Stimulated activated CD8-positive, alpha-beta memory T cell treated with anti-CD3 and anti-CD28 coated beads, Interleukin-15, amount 100 ng/mL, for 24 hours (primary cell): ENCODE results near the gene AMY1C.
"Not testable (repeated sequence)": the region's sequence is repeated elsewhere in the genome, so short reads cannot be mapped to it uniquely, and the experiment has no call there.

ENCODE experiments used
- DNase-seq: peaks from one replicate; pipeline ENCODE4 v3.0.0-alpha.2; 2020; ENCODE audit warnings: low read depth

AMY1C gene

DNA sequence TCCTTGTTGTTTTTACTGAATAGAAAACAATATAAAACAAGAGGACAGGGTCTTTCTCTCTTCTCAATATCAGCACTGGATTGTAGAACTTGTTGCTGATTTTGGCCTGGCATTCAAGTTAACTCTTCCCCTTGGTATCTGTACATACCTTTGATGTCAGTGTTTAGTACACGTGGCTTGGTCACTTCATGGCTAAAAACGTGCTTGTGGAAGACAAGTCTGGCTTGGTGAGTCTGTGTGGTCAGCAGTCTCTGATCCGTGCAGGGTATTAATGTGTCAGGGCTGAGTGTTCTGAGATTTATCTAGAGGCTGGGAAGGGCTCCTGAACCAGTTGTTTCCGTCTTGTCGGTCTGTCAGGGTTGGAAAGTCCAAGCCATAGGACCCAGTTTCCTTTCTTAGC lies at the start of gene AMY1C:
TSS of gene AMY1C (plus strand) at position 301 of the 400 bp plus-strand sequence. CDS start 572 bp downstream, outside the sequence.
- DNase-seq: not testable (repeated sequence)

DNA sequence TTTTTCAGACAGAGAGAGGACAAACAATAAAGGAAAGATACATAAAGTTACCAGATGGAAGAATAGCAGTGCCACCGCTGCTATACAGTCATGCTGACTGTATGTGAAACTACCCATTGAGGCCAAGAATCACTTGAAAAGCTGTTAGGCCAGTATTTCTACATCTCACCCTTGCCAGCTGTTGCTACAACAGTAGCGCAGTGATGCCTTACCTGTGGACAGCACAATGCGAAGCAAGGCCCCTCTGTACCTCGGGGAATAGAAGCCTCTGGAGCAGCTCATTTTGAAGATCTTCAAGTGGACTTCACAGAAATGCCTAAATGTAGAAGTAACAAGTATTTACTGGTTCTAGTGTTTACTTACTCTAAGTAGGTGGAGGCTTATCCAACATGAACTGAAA lies 49.0 kb upstream of the AMY1C start:
- not testable (repeated sequence) for DNase-seq

DNA sequence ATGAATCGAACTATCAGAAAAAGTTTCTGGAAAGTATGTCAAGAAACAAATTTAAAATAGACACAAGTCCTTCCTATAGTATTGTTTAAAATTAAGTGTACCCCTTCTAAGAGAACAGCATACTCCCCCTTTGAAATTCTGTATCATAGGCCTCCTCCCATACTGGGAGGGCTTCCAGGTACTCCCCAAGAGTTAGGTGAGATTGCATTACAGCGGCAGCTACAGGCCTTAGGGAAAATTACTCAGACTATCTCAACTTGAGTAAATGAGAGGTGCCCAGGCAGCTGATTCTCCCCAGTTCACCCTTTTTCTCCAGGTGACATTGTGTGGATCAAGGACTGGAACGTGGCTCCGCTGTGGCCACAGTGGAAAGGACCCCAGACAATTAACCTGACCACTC lies 48.4 kb upstream of the AMY1C start:
- not testable (repeated sequence) for DNase-seq

DNA sequence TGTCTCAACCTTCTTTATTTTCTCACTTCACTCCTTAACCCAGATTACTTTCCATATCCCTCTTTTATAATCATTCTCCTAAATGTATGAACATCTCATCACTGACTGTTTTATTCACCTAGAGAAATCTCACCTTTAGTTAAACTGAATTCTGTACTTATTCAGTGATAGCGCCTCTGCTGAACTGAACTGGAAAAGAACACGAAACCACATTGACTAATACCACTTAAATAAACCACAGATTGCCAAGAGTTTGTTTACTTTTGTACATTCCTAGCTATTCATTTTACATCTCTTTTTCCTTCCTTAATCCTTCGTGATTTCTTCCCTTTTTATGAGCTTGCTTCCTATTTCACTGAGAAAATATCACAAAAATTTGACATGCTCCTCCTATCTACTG lies 42.0 kb upstream of the AMY1C start:
- not testable (repeated sequence) for DNase-seq

DNA sequence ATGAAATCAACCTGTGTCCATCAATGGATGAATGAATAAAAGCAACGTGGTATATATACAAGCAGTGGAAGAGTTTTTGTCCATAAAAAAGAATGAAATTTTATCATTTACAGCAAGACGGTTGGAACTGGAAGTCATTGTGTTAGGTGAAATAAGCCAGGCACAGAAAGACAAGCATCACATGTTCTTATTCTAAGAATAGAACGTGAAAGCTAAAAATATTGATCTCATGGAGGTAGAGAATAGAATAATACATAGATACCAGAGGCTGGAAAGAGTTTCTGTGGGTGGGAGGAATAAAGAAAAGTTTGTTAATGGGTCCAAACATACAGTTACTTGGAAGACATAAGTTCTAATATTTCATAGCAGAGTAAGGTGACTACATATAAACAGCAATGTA lies 39.3 kb upstream of the AMY1C start:
- DNase-seq: not testable (repeated sequence)

DNA sequence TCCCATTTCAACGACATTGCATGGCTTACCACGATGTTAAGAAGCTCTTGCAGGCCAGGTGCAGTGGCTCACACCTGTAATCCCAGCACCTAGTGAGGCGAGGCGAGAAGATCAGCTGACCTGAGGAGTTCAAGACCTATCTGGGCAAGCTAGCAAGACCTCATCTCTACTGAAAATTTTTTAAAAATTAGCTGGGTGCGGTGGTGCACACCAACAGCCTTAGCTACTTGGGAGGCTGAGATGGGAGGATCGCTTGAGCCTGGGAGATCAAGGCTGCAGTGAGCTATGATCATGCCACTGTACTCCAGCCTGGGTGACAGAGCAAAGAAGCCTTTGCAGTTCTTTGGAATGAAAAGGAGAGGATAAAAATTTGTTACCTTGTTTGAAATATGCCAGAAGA lies 32.3 kb upstream of the AMY1C start:
- DNase-seq: not testable (repeated sequence)

DNA sequence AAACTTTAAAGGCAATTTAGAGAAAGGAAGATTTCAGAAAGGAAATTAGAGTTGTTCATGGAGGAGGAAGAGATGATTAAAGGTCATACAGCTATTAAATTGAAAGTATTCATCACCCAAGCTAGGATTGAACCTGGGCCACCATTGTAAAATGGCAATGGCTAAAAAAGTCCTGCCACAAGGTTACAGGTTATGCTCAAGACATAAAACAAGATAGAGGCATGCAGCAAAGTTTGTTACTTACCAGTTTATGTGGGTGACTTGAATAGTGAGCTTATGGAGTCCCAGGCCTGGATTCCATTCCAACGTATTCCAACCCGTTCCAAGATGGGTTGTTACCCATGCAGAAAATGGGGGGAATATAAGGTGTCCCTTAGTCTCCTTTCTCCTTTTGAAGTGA lies 28.2 kb upstream of the AMY1C start:
- DNase-seq: not testable (repeated sequence)

DNA sequence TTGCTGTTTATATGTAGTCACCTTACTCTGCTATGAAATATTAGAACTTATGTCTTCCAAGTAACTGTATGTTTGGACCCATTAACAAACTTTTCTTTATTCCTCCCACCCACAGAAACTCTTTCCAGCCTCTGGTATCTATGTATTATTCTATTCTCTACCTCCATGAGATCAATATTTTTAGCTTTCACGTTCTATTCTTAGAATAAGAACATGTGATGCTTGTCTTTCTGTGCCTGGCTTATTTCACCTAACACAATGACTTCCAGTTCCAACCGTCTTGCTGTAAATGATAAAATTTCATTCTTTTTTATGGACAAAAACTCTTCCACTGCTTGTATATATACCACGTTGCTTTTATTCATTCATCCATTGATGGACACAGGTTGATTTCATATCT lies 14.4 kb upstream of the AMY1C start:
- not testable (repeated sequence) for DNase-seq

DNA sequence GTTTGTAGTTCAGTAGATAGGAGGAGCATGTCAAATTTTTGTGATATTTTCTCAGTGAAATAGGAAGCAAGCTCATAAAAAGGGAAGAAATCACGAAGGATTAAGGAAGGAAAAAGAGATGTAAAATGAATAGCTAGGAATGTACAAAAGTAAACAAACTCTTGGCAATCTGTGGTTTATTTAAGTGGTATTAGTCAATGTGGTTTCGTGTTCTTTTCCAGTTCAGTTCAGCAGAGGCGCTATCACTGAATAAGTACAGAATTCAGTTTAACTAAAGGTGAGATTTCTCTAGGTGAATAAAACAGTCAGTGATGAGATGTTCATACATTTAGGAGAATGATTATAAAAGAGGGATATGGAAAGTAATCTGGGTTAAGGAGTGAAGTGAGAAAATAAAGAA lies 11.7 kb upstream of the AMY1C start:
- not testable (repeated sequence) for DNase-seq

DNA sequence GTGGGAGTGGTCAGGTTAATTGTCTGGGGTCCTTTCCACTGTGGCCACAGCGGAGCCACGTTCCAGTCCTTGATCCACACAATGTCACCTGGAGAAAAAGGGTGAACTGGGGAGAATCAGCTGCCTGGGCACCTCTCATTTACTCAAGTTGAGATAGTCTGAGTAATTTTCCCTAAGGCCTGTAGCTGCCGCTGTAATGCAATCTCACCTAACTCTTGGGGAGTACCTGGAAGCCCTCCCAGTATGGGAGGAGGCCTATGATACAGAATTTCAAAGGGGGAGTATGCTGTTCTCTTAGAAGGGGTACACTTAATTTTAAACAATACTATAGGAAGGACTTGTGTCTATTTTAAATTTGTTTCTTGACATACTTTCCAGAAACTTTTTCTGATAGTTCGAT lies 5.2 kb upstream of the AMY1C start:
- not testable (repeated sequence) for DNase-seq

DNA sequence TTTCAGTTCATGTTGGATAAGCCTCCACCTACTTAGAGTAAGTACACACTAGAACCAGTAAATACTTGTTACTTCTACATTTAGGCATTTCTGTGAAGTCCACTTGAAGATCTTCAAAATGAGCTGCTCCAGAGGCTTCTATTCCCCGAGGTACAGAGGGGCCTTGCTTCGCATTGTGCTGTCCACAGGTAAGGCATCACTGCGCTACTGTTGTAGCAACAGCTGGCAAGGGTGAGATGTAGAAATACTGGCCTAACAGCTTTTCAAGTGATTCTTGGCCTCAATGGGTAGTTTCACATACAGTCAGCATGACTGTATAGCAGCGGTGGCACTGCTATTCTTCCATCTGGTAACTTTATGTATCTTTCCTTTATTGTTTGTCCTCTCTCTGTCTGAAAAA lies 4.7 kb upstream of the AMY1C start:
- DNase-seq: not testable (repeated sequence)

DNA sequence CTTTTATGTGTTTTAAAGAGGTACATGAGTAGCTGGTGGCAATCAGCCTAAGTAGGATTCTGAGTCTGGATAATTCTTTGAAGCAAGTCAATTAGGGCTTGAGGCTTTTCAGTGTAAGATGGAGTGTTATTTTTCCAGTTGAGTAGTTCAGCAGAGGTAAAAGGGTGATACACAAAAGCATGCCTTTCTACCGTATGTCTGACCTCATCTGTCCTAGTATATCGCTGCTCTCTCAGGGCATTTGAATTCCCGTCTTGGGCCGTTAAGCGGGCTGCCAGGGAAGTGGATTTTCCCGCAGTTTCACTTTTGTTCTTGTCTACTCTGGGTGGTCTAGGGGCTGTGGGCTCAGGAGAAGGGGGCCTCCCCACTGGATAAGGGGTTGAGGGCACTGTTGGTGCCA lies 1.4 kb upstream of the AMY1C start:
- DNase-seq: not testable (repeated sequence)

DNA sequence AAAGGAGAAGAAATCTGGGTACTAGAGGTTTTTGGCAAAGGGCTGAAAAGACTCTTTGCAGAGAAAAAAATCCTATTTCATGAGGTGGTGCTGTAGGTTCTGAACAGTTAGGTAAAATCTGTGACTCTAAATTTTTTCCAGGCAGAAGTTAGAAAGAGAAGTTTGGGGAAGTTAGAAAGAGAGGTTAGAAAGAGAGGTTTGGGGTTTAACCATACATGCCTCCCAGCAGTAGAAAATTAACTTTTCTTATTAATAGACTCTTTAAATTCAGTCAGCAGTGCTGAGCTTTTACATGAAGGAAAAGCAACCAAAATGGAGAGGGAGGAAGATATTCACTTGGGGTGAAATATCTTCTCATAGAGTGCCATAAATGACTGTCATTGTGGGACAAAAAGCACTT lies 12.2 kb downstream of the AMY1C start:
- no peak for DNase-seq

DNA sequence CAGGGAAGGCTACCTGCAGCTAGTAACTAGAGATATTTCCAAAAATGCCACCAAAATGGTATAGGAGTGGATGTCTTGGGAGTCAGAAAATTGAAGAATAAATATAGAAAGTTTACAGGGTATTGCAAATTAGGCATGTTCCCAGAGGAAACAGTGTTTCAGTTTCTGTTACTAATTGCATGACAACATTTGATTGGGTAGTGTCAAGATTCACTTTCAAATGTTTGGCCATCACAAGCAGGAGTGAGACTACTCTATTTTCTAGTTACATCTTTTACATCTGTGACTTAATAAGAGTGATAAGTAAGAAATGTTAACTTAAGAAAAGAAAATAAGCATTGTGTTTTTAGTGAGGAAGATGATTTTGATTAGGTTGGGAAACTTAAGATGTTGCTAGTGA lies 30.2 kb downstream of the AMY1C start:
- no peak for DNase-seq

DNA sequence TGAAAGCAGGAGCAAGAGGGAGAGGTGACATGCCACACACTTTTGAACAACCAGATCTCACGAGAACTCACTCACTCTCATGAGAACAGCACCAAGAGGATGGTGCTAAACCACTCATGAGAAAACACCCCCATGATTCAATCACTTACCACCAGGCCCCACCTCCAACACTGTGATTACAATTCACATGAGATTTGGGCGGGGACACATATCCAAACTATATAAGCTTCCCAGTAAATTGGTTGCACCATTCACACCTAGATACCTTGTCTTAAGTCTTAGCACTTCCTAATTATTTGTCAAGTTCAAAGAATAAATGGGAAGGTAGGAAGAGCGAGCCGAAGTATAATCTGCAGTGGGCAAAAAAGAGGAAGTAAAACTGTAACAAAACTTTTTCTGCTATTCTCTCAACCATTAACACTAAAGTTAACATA lies 34.3 kb downstream of the AMY1C start:
- DNase-seq: no peak

DNA sequence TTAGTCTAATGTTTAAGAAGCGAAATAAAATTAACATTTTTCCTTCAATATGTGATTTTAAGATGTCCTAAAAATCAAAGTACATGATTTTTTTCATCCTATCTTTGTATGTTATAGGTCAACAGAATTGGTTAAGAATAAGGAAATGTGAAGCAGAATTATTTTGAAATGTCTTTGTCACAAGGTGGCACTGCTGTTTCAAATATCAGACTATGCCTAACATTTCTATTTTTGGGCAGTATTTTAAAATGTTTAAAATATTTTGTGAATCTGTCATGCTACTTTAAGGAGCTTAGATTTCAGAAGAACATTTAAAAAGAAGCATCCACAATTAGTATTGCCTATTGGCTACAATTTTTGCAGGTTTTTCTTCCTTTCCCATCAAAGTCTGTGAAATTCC lies 38.7 kb downstream of the AMY1C start:
- no peak for DNase-seq

DNA sequence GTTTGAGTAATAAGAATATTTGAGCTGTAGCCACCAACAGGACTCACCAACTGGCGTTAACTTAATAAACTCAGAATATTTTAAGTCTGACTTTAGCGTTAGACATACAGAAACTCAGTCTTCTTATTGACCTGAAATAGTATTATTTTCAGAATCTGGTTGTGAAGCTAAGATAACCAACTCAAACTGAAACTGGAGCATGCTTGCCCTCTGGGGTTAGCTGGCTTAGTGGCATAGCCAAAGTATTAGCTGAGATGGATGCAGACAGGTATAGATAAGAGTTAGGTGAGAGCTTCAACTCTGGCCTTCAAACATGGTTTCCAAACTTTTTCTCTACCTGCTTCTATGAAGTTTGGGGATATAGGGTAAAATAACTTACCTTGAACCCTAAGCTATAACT lies 40.5 kb downstream of the AMY1C start:
- DNase-seq: no peak
